GM12878 (cell line): ENCODE data around the gene HSCB.

Experiments
- RFX5 ChIP-seq: IDR thresholded peaks from 2 replicates; pipeline ENCODE4 v1.6.1; 2011; ENCODE audit warnings: low read depth, low read length, improper control_type of control experiment
- TF ChIP-seq, protein P1 (sequence below): fragments of 450-650 bp; IDR thresholded peaks from 2 replicates; pipeline ENCODE4 v1.6.1; 2017; ENCODE audit warnings: mild to moderate bottlenecking, low read depth, inconsistent platforms; ENCODE audit not compliant: poor library complexity, severe bottlenecking
- TF ChIP-seq, protein P2 (sequence below), 3 experiments: IDR thresholded peaks in 2 of 3; conservative IDR thresholded peaks in 1 of 3; 2 replicates each; pipeline ENCODE4 v1.5.1; 2011; ENCODE audit warnings: low read depth in 3 of 3, low read length in 3 of 3, mild to moderate bottlenecking in 3 of 3, control low read depth in 2 of 3, moderate library complexity in 2 of 3, inconsistent platforms in 1 of 3, mixed read lengths in 1 of 3; ENCODE audit not compliant: control insufficient read depth in 2 of 3, insufficient read depth in 1 of 3; ENCODE audit errors: extremely low read depth in 1 of 3

DNA sequence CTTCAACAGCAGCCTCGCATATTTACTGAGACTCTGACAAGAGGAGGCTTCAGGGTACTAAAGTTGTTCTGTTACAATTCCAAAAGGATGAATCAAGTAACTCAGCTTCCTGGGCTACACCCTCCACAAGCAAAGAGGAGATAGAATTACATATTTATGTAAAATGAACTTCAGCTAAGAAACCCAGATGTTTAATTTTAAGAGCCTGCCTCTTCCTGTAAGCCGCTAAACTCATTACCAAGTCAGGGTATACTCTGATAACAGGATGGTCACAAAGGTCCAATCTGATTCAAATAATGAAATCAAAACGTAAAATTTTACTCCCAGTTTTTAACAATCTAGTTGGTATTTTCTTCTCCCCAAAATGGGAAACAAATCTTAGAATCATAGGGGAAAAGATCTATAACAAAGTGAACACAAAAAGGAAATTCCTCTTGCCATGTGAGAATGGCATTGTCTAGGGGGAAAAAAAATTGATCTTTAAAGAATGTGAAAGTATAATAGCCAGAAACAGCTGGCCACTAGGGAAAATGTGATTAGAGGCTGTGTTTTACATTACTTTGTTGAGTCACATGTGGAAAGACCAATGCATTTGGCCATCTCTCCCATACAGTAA is 31.2 kb upstream of the HSCB start:
- TF ChIP-seq RFX5 = no peak
- TF ChIP-seq, protein P1, sequence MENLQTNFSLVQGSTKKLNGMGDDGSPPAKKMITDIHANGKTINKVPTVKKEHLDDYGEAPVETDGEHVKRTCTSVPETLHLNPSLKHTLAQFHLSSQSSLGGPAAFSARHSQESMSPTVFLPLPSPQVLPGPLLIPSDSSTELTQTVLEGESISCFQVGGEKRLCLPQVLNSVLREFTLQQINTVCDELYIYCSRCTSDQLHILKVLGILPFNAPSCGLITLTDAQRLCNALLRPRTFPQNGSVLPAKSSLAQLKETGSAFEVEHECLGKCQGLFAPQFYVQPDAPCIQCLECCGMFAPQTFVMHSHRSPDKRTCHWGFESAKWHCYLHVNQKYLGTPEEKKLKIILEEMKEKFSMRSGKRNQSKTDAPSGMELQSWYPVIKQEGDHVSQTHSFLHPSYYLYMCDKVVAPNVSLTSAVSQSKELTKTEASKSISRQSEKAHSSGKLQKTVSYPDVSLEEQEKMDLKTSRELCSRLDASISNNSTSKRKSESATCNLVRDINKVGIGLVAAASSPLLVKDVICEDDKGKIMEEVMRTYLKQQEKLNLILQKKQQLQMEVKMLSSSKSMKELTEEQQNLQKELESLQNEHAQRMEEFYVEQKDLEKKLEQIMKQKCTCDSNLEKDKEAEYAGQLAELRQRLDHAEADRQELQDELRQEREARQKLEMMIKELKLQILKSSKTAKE = no peak
- TF ChIP-seq, protein P2, sequence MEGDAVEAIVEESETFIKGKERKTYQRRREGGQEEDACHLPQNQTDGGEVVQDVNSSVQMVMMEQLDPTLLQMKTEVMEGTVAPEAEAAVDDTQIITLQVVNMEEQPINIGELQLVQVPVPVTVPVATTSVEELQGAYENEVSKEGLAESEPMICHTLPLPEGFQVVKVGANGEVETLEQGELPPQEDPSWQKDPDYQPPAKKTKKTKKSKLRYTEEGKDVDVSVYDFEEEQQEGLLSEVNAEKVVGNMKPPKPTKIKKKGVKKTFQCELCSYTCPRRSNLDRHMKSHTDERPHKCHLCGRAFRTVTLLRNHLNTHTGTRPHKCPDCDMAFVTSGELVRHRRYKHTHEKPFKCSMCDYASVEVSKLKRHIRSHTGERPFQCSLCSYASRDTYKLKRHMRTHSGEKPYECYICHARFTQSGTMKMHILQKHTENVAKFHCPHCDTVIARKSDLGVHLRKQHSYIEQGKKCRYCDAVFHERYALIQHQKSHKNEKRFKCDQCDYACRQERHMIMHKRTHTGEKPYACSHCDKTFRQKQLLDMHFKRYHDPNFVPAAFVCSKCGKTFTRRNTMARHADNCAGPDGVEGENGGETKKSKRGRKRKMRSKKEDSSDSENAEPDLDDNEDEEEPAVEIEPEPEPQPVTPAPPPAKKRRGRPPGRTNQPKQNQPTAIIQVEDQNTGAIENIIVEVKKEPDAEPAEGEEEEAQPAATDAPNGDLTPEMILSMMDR (IDR thresholded peaks at IDR 0.05 in 2 of 3, conservative IDR thresholded peaks at IDR 0.05 in 1 of 3; ENCODE audit: control insufficient read depth in 2 of 3, extremely low read depth in 1 of 3, insufficient read depth in 1 of 3, low read depth in 3 of 3, low read length in 3 of 3) = no peak
